ENCODE data around the gene STK4.

GRCh38 chr20:45094201-45094600 lies 127.9 kb downstream of the STK4 start:
- no peak for TF ChIP-seq SUZ12 (IDR thresholded peaks at IDR 0.05; ENCODE audit: low read length)
- TF ChIP-seq RAD21 (IDR thresholded peaks at IDR 0.05 in 1 of 2, conservative IDR thresholded peaks at IDR 0.05 in 1 of 2; ENCODE audit: low read depth in 2 of 2, low read length in 2 of 2): no peak
- TF ChIP-seq TAF1 (IDR thresholded peaks at IDR 0.05; ENCODE audit: low read depth, low read length): no peak
- no peak for TF ChIP-seq CTCF (IDR thresholded peaks at IDR 0.05; ENCODE audit: control extremely low read depth in 1 of 3, insufficient read depth in 1 of 3, low read depth in 1 of 3, low read length in 3 of 3)
- TF ChIP-seq POLR2A (IDR thresholded peaks at IDR 0.05; ENCODE audit: control extremely low read depth in 1 of 2, low read depth in 2 of 2, low read length in 2 of 2): no peak
- TF ChIP-seq CREB1 (IDR thresholded peaks at IDR 0.05): no peak
- TF ChIP-seq CHD1 (IDR thresholded peaks at IDR 0.05; ENCODE audit: low read depth, low read length): no peak
- no peak for TF ChIP-seq HDAC6 (IDR thresholded peaks at IDR 0.05; ENCODE audit: low read depth, low read length)

Data from H1 (cell line).